HEK293T (cell line): ENCODE data around the gene HAPLN2.

Experiments used
- ARNT ChIP-seq: fragments of 450-650 bp; IDR thresholded peaks from 2 replicates; pipeline ENCODE4 v1.6.1; 2017; ENCODE audit warnings: mild to moderate bottlenecking
- BHLHE40 ChIP-seq: fragments of 450-650 bp; IDR thresholded peaks from 2 replicates; pipeline ENCODE4 v1.6.1; 2016; ENCODE audit warnings: mild to moderate bottlenecking, moderate library complexity, borderline replicate concordance
- ELF4 ChIP-seq: fragments of 450-650 bp; IDR thresholded peaks from 2 replicates; pipeline ENCODE4 v1.6.1; 2017; ENCODE audit warnings: antibody characterized with exemption
- FOXA1 ChIP-seq: fragments of 450-650 bp; IDR thresholded peaks from 2 replicates; pipeline ENCODE4 v1.6.1; 2016; ENCODE audit warnings: mild to moderate bottlenecking
- FOXK2 ChIP-seq: fragments of 450-650 bp; IDR thresholded peaks from 2 replicates; pipeline ENCODE4 v1.6.1; 2016; ENCODE audit warnings: mild to moderate bottlenecking
- FOXM1 ChIP-seq: fragments of 450-650 bp; IDR thresholded peaks from 2 replicates; pipeline ENCODE4 v1.6.1; 2017; ENCODE audit warnings: mild to moderate bottlenecking, borderline replicate concordance
- HDGF ChIP-seq: fragments of 450-650 bp; IDR thresholded peaks from 2 replicates; pipeline ENCODE4 v1.6.1; 2017; ENCODE audit warnings: antibody characterized with exemption, borderline replicate concordance
- L3MBTL2 ChIP-seq: fragments of 450-650 bp; conservative IDR thresholded peaks from 2 replicates; pipeline ENCODE4 v1.6.1; 2016; ENCODE audit warnings: mild to moderate bottlenecking
- PKNOX1 ChIP-seq: fragments of 450-650 bp; IDR thresholded peaks from 2 replicates; pipeline ENCODE4 v1.6.1; 2016
- SP1 ChIP-seq: fragments of 450-650 bp; IDR thresholded peaks from 2 replicates; pipeline ENCODE4 v1.6.1; 2017
- SUZ12 ChIP-seq: fragments of 450-650 bp; IDR thresholded peaks from 2 replicates; pipeline ENCODE4 v1.6.1; 2016; ENCODE audit warnings: mild to moderate bottlenecking
- TARDBP ChIP-seq: fragments of 450-650 bp; IDR thresholded peaks from 2 replicates; pipeline ENCODE4 v1.6.1; 2016
- ZNF384 ChIP-seq: fragments of 450-650 bp; IDR thresholded peaks from 2 replicates; pipeline ENCODE4 v1.6.1; 2016

GRCh38 chr1:156592158-156592909, 26.9 kb upstream of the HAPLN2 start:
- no peak for TF ChIP-seq FOXM1
- TF ChIP-seq SUZ12: no peak
- TF ChIP-seq BHLHE40: no peak
- TF ChIP-seq ZNF384: no peak
- no peak for TF ChIP-seq ELF4
- TF ChIP-seq SP1: no peak
- 0 out of 2 replicates have a peak, but pooled peaks have one; percentile 4 for TF ChIP-seq L3MBTL2
- TF ChIP-seq HDGF: no peak
- TF ChIP-seq FOXA1: no peak
- TF ChIP-seq FOXK2: no peak
- TF ChIP-seq PKNOX1: no peak
- no peak for TF ChIP-seq ARNT
- no peak for TF ChIP-seq TARDBP
